ENCODE results near the gene ANHX.
"Not testable (repeated sequence)": the region's sequence is repeated elsewhere in the genome, so short reads cannot be mapped to it uniquely, and the experiment has no call there.

Gene ANHX

DNA sequence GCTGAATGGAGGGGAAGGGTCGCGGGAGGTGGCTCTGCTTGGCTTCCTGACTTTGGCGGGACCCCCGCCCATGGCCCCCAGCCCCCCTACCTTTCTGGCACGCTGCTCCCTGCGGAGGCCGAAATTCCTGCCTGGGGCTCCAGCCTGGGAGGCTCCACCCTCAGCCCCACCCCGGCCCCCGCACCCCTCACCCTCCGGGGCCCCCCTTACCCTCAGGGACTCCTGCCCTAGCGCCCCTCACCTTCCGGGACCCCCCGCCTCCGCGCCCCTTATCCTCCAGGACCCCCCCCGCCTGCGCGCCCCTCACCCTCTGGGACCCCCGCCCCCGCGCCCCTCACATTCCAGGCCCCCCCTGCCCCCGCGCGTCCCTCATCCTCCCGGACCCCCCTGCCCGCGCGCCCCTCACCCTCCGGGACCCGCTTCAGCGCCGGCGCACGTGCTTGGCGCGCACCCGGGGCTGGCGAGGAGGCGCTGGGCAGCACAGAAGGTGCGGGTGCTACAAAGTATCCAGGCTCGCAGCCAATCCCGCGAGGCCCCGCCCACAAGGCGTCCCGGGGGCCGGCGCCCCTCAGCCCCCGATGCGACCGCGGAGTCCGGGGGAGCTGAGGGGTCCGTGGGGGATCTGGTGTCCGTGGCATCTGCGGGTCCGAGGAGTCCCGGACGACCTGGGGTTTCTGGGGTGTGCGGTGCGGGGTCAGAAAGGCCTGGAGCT is at the start of gene ANHX:
TSS of gene ANHX (minus strand) at position 477 of the 712 bp plus-strand sequence. CDS start 1,521 bp downstream, outside the sequence.
- DNase-seq (ENCODE audit: low read depth in 1 of 2, low spot score in 1 of 2) = no peak

DNA sequence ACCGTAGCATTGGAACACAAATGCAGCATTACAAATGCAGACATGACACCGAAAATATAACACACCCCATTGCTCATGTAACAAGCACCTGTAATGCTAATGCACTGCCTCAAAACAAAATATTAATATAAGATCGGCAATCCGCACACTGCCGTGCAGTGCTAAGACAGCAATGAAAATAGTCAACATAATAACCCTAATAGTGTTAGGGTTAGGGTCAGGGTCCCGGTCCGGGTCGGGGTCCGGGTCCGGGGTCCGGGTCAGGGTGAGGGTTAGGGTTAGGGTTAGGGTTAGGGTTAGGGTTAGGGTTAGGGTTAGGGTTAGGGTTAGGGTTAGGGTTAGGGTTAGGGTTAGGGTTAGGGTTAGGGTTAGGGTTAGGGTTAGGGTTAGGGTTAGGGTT is 29.0 kb upstream of the ANHX start:
- not testable (repeated sequence) for DNase-seq (ENCODE audit: low read depth in 1 of 2, low spot score in 1 of 2)

DNA sequence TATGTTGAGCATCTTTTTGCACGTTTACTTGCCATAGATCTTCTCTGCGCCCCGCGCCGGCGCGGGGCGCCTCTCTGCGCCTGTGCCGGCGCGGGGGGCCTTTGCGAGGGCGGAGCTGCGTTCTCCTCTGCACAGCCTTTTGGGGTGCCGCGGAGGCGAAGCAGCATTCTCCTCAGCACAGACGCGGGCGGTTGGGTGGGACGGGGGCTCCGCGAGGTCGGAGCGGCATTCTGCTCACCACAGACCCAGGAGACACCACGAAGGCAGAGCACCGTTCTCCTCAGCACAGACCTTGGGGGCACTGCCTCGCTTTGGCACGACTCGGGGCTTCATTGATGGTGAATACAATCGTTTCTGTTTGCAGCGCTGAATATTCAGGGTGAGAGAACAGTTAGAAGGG is 28.5 kb upstream of the ANHX start:
- no peak for DNase-seq (ENCODE audit: low read depth in 1 of 2, low spot score in 1 of 2)

DNA sequence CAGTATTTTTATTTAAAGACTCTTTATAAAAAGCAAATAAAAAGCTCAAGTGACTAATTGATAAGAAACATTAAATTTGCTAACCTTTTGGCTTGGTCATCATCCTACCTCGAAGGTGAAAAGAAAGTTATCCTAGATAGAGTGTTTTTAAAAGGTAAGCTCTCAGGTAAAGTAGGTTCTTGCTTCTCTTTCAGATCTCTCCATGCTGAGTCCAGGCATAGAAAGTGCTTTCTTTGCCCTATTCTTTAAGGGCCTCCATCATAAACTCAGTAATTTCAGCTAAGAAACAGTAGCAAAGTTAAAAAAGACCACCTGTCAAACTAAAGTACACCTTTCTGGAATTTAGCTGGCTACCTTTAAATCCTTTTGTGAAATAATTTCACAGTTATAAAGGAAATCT is 20.6 kb upstream of the ANHX start:
- DNase-seq (ENCODE audit: low read depth in 1 of 2, low spot score in 1 of 2) = no peak

DNA sequence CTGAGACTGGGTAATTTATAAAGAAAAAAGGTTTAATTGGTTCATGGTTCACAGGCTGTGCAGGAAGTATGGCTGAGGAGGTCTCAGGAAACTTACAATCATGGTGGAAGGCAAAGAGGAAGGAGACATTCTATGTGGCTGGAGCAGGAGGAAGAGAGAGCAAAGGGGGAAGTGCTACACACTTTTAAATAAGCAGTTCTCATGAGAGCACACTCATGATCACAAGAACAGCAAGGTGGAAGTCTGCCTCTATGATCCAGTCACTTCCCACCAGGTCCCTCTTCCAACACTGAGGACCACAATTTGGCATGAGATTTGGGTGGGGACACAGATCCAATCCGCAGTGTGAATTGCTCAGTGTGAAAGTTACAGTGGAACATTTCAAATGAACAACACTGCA is 20.2 kb upstream of the ANHX start:
- DNase-seq (ENCODE audit: low read depth in 1 of 2, low spot score in 1 of 2) = not testable (repeated sequence)

DNA sequence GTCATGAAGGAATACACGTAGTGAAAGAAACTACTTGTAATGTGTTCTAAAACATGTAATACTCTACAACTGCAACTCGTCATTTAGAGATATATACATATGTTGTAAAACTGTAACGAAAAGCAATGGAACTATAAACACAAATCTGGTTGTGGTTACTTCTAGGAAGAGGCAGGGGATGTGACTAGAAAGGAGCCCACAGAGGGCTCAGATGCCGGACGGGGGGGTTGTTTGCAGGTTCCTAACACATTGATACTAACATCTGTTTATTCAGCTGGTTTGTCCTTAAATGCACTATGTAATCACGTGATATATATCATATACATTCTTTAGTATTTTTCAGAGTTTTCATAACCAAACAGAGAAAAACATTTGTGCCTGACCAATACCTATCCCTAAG is 16.1 kb upstream of the ANHX start:
- no peak for DNase-seq (ENCODE audit: low read depth in 1 of 2, low spot score in 1 of 2)

DNA sequence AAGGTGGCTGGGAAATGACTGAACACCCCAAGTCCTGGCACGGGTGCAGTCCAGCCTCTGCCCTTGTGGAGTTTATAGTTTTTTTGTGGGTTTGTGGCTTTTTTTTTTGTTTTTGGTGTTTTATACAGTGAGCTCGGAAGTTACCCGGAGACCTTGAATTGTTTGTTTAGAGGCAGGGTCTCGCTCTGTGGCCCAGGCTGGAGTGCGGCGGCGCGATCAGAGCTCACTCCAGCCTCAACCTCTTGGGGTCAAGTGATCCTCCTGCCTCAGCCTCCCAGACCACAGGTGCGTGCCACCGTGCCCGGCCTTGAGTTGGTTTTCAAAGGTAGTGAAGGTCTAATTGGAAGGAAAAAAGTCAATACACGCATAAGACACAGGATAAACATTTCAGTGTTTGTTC is 879 bp upstream of the ANHX start:
- DNase-seq (ENCODE audit: low read depth in 1 of 2, low spot score in 1 of 2) = no peak

DNA sequence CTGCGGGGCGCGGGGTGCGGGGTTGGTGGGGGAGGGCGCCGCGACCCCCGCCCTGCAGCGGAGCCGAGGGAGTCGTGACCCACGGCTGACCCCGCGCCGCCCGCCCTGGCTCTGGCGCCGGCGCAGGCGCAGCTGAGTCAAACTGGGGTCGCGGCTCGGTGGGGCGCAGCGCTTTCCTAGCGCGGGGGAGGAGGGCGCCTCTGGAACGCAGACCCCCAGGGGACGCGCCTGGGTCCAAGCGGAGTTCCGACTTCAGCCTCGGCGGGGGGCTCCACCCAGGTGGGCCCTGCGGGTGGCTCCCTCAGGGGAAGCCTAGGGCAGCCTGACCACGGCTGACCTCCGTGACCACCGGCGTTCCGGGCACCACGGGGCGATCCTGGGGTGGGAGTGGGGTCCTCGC is 467 bp upstream of the ANHX start:
- DNase-seq (ENCODE audit: low read depth in 1 of 2, low spot score in 1 of 2) = no peak

DNA sequence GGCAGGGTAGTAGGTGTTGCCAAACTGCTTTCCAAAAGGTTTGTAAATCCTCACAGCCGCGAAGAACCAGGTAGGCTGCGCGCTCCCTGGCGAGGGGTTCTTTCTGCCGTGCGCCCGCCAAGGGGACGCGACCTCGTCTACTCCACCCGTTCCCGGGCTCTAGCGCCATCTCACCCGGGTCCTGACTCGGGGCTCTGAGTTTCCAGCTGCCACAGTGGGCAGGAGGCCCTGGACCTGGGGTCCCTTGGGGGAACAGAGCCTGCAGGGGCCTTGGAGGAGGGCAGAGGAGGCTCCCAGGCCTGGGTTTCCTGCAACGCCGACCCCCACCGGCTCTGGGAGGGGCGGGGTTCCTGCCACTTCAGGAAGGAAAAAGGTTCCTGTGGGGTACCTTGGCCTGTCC is 706 bp downstream of the ANHX start:
- DNase-seq (ENCODE audit: low read depth in 1 of 2, low spot score in 1 of 2) = no peak

DNA sequence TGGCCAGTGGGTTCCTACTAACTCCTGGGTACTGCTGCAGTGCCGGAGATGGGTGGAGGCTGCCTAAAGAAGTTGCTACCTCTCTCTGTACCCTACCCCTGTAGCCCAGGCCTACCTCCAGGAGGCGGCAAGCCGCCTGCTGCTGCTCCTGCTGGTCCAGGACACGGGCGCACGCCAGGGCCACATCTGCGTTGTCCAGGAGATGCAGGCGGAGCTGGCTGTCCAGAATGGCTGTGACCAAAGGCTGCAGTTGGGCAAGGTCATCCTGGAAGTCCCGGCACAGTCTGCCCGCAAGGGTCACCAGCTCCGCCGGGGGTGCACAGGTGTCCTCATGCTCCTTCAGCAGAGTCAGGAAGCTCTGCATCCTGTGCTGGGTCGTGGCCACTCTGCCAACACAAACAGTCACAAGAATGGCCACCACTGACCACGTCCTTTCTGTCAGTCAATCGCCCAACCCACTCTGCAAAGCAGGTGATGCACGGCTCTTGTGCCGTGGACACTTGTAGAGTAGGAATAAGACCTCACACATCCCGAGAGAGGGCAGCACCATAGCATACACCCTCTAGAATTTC is 1.6 kb downstream of the ANHX start:
- DNase-seq (ENCODE audit: low read depth in 1 of 2, low spot score in 1 of 2) = no peak

DNA sequence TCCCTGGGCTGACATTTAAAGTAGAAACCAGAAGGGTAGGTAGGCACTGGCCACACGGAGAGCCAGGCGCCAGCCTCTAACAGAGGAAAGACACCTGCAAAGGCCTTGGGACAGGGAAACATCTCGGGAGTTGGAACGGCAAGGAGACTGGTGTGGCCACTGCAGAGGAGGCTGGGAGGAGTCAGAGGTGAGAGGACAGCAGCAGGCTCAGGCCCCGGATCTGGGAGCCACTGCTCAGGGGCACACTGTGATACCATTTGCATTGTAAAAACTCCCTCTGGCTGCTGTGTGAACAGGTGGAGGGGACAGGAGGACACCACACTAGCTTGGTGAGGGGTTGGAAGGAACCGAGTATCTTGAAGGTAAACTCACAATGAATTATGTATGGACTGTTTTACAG is 2.7 kb downstream of the ANHX start:
- DNase-seq (ENCODE audit: low read depth in 1 of 2, low spot score in 1 of 2) = no peak

DNA sequence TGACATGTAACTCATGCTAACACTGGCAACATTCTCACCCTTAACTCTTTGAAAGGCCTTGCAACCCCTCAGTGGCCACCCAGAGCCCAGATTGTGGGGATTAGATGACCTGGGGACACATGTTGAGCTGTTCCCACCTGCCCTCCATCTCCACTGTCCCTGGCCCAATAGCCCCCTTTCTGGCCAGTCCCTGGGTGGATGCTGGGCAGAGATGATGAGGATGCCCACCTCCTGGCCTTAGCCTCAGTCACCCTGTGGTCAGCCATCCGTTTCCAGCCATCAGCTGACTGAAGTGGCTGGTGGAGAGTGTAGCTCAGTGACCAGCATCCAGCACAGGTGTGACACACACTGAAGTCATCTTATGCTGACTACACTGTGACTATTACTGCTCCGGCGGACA is 4.7 kb downstream of the ANHX start:
- DNase-seq (ENCODE audit: low read depth in 1 of 2, low spot score in 1 of 2) = no peak

DNA sequence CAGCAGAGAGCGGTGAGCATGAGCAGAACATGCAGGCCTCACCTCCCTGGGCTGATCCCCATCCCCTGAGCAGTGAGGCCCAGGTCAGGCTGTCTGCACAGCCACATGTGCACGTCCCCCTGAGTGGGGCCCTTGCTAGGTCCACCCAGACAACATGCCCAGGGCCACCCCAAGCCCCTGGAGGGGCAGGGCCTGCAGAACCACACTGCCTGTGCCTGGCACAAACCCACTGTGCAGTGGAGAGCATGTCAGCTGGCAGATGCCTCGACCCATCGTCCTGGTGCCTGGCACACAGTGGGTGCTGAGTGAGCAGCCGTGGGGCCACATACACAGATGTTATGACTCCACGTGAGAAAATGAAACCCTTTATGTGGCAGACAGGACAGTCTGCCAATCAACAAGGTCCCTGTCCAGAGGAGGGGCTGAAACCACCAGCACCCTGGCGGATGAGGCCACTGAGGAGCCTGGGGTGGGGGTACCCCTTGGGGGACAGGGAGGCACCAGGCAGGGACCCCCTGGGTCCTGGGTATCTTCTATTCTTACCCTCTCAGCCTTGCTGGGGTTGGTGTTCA is 8.3 kb downstream of the ANHX start:
- no peak for DNase-seq (ENCODE audit: low read depth in 1 of 2, low spot score in 1 of 2)

DNA sequence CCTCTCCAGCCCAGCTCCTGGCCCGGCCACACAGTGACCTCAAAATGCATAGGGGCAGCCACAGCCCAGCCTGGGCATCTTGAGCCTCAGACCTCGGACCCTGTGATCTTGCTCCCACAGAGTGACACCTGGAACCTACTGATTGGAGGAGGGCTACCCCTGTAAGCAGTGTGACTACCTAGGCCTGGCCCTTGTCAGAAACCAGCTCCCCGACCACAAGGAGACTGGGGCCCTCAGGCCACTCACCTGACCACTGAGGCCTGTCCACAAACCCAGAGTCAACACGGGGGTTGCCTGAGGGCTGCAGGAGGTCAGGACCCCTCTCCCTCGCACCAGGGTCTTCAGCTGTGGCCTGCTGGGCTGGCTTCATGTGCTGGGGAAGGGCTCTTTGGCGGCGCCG is 9.0 kb downstream of the ANHX start:
- no peak for DNase-seq (ENCODE audit: low read depth in 1 of 2, low spot score in 1 of 2)

DNA sequence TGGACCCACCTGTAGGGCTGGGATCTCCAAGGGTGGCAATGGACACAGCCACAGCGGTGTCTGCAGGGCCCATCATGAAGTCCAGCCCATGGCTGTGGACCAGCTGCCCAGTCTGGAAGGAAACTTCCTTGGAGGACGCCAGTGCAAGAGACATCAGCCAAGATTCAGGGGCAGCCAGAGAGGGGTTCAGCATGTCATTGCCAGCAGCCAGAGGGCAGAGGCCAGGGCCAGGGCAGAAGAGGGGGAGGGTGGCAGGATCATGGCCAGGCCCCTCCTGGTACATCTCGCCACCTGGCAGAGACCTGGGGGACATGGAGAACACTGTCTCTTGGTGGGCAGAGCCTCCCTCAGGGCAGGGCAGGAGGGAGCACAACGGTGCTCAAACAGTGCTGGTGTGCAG is 10.2 kb downstream of the ANHX start:
- no peak for DNase-seq (ENCODE audit: low read depth in 1 of 2, low spot score in 1 of 2)

DNA sequence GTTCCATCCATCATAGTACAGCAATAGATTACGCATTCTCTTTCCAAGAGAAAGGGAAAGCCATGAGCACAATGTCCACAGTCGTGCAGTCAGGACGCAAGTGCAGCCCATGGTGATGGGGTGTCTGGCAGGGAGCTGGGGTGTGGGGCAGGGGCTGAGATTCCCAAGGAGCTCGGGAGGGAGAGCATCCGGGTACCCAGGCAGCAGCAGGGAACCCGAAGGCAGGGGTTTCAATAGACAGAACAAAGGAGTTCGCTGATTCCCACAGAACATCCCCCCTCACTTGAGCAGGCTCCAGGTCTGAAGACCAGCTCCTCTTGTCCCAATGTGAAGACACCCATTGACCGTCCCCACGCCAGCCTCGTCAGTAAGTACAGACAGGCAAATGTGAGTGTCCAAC is 13.5 kb downstream of the ANHX start:
- no peak for DNase-seq (ENCODE audit: low read depth in 1 of 2, low spot score in 1 of 2)

DNA sequence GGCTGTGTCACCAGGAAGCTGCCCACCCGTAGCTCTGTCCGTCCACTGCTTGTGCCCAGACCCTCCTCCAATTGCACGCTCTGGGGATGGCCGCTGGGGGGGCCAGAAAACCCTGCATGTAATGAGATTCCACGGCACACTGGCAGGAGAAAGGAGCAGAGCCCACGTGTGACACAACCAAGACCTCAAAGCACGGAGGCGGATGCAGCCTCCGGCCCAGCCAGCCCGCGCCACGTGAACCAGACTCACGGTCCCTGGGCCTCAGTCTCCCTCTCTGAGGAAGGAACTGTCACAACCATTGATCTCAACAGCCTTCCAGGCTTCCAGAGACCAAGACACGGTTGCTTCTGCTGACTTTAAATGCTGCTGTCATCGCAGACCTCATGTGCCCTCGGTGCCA is 14.4 kb downstream of the ANHX start:
- DNase-seq (ENCODE audit: low read depth in 1 of 2, low spot score in 1 of 2) = no peak

DNA sequence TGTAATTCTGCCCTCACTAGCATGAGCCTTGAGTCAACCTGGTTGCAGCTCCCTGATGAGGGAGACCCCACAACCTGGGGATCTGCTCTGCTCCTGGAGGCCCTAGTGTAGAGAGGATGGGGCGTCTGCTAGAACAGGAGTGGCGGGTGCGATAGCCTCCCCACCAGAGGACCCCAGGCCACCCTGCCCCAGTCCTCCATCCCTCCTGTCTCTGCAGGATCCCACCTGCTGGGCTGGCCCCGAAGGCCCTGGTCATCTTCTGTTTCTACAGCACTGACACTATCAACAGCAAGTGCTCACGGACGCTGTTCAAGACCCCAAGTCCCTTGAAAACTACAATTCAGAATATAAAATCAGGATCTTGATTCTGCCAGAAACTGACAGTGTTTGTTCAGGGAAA is 15.2 kb downstream of the ANHX start:
- no peak for DNase-seq (ENCODE audit: low read depth in 1 of 2, low spot score in 1 of 2)

DNA sequence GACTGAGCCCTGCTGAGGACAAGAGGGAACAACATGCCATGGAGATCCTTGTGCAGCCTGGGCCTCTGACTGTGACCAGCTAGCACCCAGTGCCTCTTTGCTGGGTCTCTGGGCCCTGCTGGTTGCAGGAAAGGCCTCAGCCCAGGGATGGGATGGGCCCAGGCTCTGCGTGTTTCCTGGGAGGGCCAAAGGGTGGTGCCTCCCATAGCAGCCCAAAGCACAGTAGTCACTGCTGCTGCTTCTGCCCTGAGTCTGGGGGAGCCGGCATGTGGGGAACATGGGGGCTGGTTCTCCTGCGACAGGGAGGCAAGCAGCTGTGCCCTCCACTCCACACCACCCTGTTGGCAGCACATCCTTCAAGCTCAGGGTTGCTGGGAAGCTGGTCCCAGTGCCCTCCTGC is 18.5 kb downstream of the ANHX start:
- DNase-seq (ENCODE audit: low read depth in 1 of 2, low spot score in 1 of 2) = no peak

DNA sequence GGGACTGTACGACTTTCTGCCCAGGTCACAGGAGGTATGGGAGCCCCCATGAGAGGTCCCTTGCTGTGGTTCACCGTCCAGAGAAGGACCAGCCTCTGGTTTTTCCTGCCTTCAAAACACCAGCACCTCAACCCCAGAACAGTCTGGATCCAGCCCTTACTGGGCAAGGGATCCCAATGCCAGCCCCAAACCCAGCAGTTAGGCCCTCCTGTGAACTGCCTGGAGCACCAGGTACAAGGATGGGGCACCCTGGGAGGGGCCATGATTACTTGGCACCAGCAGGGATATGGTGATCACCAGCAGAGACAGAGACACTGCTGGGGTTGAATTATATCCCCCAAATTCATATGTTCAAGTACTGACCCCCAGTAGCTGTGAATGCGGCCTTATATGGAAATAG is 20.0 kb downstream of the ANHX start:
- no peak for DNase-seq (ENCODE audit: low read depth in 1 of 2, low spot score in 1 of 2)

DNA sequence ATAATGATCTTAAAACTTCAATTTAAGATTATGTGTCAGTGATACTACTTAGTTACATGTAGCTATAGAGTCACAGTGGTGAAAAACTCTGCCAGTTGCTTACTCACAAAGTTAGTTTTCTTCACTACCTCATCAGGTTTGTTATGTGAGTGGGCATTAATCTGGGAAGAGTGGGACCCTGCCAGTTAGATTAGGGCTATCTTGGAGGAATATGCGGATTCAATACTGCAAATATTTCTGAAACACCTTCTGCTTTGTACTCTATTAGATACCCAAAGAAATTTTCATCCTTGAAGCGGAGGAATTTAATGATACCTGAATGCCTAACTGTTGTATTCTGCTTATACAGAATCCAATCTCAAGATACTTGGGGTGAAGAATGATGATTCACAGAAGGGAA is 29.3 kb downstream of the ANHX start:
- no peak for DNase-seq (ENCODE audit: low read depth in 1 of 2, low spot score in 1 of 2)

DNA sequence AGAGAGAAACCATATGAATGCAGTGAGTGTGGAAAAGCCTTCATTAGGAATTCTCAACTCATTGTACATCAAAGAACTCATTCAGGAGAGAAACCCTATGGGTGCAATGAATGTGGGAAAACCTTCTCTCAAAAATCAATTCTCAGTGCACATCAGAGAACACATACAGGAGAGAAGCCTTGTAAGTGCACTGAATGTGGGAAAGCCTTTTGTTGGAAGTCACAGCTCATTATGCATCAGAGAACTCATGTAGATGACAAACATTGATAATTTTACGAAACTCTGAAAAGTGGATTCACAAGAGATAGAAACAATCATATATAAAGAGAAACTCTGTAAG is 31.4 kb downstream of the ANHX start:
- no peak for DNase-seq (ENCODE audit: low read depth in 1 of 2, low spot score in 1 of 2)

All from stimulated activated CD4-positive, alpha-beta T cell treated with anti-CD3 and anti-CD28 coated beads, Interleukin-15, amount 100 ng/mL, for 1 hour (primary cell).